GM12875 (cell line): ENCODE measurements around the gene C3orf20.

Source experiments
- H3K4me3 ChIP-seq: one replicate; pipeline ENCODE4 v1.5.1; 2011; ENCODE audit warnings: low read depth, low read length, control low read depth
- CTCF ChIP-seq: IDR thresholded peaks from 2 replicates; pipeline ENCODE4 v1.5.1; 2011; ENCODE audit warnings: low read depth, mild to moderate bottlenecking, control low read depth, inconsistent platforms, low read length, moderate library complexity, borderline replicate concordance; ENCODE audit not compliant: insufficient read depth

C3orf20 gene

GRCh38 chr3:14786369-14786768 is 111.4 kb downstream of the C3orf20 start:
- H3K4me3 ChIP-seq, result no peak overlapping the region
- no peak for TF ChIP-seq CTCF

- no peak overlapping the region for H3K4me3 ChIP-seq
- TF ChIP-seq CTCF, result no peak
These were observed 112.7 kb downstream of the C3orf20 start for GRCh38 chr3:14787630-14788029.

DNA sequence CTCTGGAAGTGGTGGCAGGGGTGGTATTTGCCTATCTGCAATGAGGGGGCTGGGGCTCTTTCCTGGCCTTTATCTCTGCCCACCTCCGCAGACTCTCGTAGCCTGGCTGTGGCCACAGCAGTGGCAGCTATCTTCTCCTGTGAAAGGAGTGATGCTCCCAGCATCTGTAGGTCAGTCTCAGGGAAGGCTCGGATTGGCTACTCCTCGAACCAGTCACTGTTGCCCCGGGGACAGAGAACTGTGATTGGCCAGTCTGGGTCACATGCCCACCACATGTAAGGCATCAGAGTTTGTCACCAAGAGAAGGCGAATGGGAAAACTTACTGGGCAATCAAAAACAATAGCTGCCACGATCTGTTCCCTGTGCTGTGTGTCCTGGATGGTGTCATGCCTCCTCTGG is 113.7 kb downstream of the C3orf20 start:
- no peak for TF ChIP-seq CTCF
- no peak overlapping the region for H3K4me3 ChIP-seq

DNA sequence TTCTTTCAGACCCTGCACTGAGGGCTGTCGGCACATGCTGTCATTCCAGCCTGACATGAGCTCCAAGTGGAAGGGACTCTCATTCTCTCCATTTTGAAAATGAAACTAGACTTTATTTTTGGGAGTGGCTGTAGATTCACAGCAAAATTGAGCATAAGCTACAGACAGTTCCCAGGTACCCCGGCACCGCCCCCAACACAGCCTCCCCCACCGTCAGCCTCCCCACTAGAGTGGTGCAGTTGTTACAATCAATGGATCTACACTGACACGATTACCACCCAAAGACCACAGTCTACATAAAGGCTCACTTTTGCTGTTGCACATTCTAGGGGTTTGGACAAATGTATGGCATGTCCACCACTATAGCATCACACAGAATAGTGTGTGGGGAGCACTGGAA is 114.3 kb downstream of the C3orf20 start:
- TF ChIP-seq CTCF, result no peak
- no peak overlapping the region for H3K4me3 ChIP-seq

DNA sequence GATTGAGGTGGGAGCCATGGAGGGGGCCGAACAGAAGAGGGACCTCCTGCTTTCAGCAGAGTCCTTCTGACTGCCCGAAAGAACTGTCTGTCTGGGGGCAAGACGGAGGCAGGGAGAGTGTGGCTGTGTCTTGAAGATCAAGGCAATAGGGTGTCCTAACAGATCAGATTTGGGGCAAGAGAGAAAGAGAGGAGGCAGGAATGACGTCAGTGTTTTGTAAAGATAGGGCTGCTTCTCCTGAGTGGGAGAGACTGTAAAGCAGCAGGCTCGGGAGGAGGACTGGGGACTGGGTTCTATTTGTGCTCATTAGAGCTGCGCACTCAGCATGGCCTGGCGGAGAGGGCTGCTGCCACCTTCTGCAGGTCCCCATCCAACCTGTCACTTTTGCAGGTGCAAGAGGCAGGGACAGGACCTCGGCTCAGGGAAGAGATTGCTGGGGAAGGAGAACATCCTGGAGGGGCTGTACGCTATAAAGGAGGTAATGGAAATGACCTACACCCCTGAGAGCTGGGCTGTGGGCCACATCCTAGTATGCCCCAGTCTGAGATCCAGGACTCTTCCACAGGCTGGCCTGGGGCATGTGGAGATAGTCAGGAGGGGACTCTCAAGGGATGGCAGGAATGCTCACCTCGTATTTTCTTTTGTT is 114.8 kb downstream of the C3orf20 start:
- H3K4me3 ChIP-seq, result no peak overlapping the region
- no peak for TF ChIP-seq CTCF

GRCh38 chr3:14791343-14791945 is 116.5 kb downstream of the C3orf20 start:
- no peak overlapping the region for H3K4me3 ChIP-seq
- TF ChIP-seq CTCF, result peak; percentile 74

DNA sequence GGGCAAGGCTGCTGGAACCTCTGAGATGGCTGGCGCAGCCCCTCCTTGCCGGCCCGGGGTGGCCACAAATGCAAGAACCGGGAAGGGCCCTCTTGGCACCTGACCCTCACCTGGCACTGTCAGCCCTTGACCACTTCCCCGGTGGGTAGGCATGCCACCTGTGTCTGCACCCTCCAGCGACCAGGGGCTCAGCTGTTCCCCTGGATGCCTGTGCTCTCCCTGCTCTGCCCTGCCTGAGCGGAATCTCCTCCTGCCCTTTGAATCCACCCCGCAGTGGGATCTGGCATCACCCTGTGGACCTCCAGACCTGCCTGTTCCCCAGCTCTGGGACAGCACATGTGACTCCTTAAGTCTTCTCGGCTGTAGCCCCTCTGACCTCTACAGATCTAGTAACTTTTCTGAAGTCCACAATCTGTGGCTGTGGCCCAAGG is 117.8 kb downstream of the C3orf20 start:
- TF ChIP-seq CTCF, result no peak
- no peak overlapping the region for H3K4me3 ChIP-seq
